ENCODE measurements around the gene FAM170B.

The FAM170B gene

GRCh38 chr10:49116509-49117375, 17.1 kb downstream of the FAM170B start:
- Histone ChIP-seq H3K79me2 (peaks cover 22% of the 10 kb centered on the region), H3K9ac (no peak overlapping the region), H2AFZ (peak overlapping the region; percentile 72), H3K27ac (peak overlapping the region; percentile 83), H3K4me2 (ENCODE audit: low read length) (no peak overlapping the region), H3K9me3 (ENCODE audit: control insufficient read depth, low read length) (no peaks in the 10 kb centered on the region), H3K4me1 (peaks cover 45% of the 10 kb centered on the region), H3K36me3 (ENCODE audit: control insufficient read depth, insufficient read depth, low read length) (no peaks in the 10 kb centered on the region), H3K4me3 (ENCODE audit: low read depth, low read length) (no peak overlapping the region), H3K27me3 (ENCODE audit: control insufficient read depth, insufficient read depth, low read length) (no peaks in the 10 kb centered on the region)
- TF ChIP-seq CTCF (IDR thresholded peaks at IDR 0.05), result no peak

- Histone ChIP-seq H3K4me3 (ENCODE audit: low read depth, low read length) (no peak overlapping the region), H3K4me1 (peaks cover 49% of the 10 kb centered on the region), H3K36me3 (ENCODE audit: control insufficient read depth, insufficient read depth, low read length) (no peaks in the 10 kb centered on the region), H3K79me2 (peaks cover 27% of the 10 kb centered on the region), H3K4me2 (ENCODE audit: low read length) (peak overlapping the region; percentile 49), H3K27me3 (ENCODE audit: control insufficient read depth, insufficient read depth, low read length) (no peaks in the 10 kb centered on the region), H2AFZ (peak overlapping the region; percentile 72), H3K9me3 (ENCODE audit: control insufficient read depth, low read length) (no peaks in the 10 kb centered on the region), H3K27ac (peak overlapping the region; percentile 83), H3K9ac (no peak overlapping the region)
- no peak for TF ChIP-seq CTCF (IDR thresholded peaks at IDR 0.05)
These were observed 17.9 kb downstream of the FAM170B start for GRCh38 chr10:49115796-49116508.

- Histone ChIP-seq H3K4me1 (peaks cover 49% of the 10 kb centered on the region), H3K9ac (peak within 1 kb of the TSS; percentile 8), H3K27me3 (ENCODE audit: control insufficient read depth, insufficient read depth, low read length) (no peaks in the 10 kb centered on the region), H3K4me2 (ENCODE audit: low read length) (peak within 1 kb of the TSS; percentile 85), H2AFZ (peak within 1 kb of the TSS; percentile 86), H3K27ac (peak within 1 kb of the TSS; percentile 83), H3K9me3 (ENCODE audit: control insufficient read depth, low read length) (no peaks in the 10 kb centered on the region), H3K4me3 (ENCODE audit: low read depth, low read length) (peak within 1 kb of the TSS; percentile 60), H3K36me3 (ENCODE audit: control insufficient read depth, insufficient read depth, low read length) (no peaks in the 10 kb centered on the region), H3K79me2 (peaks cover 28% of the 10 kb centered on the region)
- no peak for TF ChIP-seq CTCF (IDR thresholded peaks at IDR 0.05)
These were observed 18.6 kb downstream of the FAM170B start, which contains the start of gene VSTM4 for GRCh38 chr10:49115015-49115795. VSTM4 (minus strand) TSS chr10:49115522; CDS start chr10:49115485, 37 bp downstream.

GRCh38 chr10:49114718-49115014, 19.2 kb downstream of the FAM170B start:
- Histone ChIP-seq H3K79me2 (peaks cover 28% of the 10 kb centered on the region), H3K4me1 (peaks cover 49% of the 10 kb centered on the region), H3K9me3 (ENCODE audit: control insufficient read depth, low read length) (no peaks in the 10 kb centered on the region), H3K4me2 (ENCODE audit: low read length) (peak overlapping the region; percentile 85), H3K36me3 (ENCODE audit: control insufficient read depth, insufficient read depth, low read length) (no peaks in the 10 kb centered on the region), H3K27ac (peak overlapping the region; percentile 75), H3K27me3 (ENCODE audit: control insufficient read depth, insufficient read depth, low read length) (no peaks in the 10 kb centered on the region), H3K9ac (peak overlapping the region; percentile 8), H2AFZ (peak overlapping the region; percentile 86), H3K4me3 (ENCODE audit: low read depth, low read length) (peak overlapping the region; percentile 60)
- TF ChIP-seq CTCF (IDR thresholded peaks at IDR 0.05), result no peak

Measured in parathyroid adenoma (tissue), 2 donors.